ENCODE results near the gene SEC61G.

DNA sequence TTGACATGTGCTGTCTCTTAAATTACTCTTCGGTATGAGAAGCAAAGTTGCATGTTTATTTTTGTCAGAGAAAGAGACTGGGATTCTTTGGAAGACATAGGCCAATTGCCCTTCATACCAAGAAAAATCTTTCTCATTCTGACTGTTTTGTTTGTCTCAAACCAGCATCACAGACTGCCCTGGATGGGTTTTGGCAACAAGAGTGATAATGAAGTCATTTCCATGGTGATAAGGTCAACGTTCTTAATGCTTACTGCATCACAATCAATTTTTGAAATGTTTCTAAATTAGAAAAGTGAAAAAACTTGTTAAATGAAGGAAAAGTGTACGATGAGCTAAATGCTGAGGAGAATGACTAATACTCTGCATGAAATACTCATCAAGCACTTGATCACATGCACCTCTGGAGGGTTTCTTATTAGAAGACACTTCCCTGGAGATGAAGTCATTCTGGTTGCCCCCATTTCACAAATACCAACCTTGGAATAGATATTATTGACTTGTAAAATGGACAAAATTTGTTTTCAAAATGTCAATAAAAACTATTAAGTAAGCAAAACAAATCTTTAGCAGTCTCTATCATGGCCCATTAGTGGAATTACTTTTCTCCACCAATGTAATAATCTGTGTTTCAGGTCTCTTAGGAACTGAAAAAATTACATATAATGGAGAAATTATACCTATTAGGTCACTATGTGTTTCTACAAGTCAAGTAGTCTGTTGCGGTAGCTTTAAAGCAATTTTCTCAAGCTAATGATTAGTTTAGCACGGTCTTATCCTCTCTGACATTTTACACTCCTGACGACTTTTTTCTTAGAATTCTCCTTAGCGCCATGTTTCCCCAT is 19.9 kb upstream of the SEC61G start:
- TF ChIP-seq, protein P1, sequence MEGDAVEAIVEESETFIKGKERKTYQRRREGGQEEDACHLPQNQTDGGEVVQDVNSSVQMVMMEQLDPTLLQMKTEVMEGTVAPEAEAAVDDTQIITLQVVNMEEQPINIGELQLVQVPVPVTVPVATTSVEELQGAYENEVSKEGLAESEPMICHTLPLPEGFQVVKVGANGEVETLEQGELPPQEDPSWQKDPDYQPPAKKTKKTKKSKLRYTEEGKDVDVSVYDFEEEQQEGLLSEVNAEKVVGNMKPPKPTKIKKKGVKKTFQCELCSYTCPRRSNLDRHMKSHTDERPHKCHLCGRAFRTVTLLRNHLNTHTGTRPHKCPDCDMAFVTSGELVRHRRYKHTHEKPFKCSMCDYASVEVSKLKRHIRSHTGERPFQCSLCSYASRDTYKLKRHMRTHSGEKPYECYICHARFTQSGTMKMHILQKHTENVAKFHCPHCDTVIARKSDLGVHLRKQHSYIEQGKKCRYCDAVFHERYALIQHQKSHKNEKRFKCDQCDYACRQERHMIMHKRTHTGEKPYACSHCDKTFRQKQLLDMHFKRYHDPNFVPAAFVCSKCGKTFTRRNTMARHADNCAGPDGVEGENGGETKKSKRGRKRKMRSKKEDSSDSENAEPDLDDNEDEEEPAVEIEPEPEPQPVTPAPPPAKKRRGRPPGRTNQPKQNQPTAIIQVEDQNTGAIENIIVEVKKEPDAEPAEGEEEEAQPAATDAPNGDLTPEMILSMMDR (IDR thresholded peaks at IDR 0.05; ENCODE audit: low read depth, low read length) = no peak
- TF ChIP-seq EZH2phosphoT487 (IDR thresholded peaks at IDR 0.05; ENCODE audit: low read depth) = no peak

All from OCI-LY3 (cell line).